NCI-H2196 (cell line): ENCODE data around the gene WWC2.

Source experiments
- DNase-seq: peaks from one replicate; lab custom pipeline; 2025; ENCODE audit not compliant: unreplicated experiment; lab: John Stamatoyannopoulos, UW

WWC2 gene

DNA sequence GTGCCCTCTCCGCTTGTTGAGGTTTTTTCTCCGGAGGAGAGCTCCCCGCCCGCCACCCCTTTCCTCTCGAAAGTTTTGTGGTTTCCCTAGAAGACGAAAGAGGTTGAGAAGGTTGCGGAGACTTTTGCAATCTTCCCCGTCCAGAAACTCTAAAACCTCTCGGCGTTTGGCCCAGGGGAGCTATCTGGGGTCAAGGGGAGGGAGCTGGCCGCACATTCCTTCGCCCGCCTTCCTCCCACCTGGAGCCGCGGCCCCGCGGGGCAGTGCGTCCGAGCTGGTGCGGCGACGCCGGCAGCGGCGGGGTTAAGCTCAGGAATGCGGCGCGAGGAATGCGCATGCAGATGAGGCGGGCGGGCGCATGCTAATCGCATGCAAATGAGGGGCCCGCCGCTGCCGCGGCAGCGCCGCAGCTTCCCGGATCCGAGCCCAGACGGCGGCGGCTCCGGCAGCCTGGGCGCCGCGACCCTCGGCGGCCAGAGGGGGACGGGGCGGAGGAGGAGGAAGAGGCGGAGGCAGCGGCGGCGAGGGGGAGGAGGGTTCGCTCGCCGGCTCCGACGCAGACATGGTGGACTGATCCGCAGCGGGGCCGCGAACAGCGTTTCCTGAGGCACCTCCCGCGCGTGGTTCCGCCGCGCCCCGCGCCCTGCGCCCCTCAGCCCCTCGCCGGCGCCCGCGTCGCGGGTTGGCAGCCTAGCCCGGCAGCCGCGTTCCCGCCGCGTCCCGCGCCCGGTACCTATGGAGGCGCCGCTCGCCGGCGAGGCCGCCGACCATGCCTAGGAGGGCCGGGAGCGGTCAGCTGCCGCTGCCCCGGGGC is at the start of gene WWC2:
WWC2 (plus strand) TSS at position 535 of the 814 bp plus-strand sequence; CDS start at position 770, 235 bp downstream.
- DNase-seq = peak; percentile 54

GRCh38 chr4:183053681-183054080 is 45.4 kb upstream of the WWC2 start:
- no peak for DNase-seq

- no peak for DNase-seq
Observed at GRCh38 chr4:183057255-183057654, 41.8 kb upstream of the WWC2 start.

- no peak for DNase-seq
Observed at GRCh38 chr4:183059797-183060196, 39.3 kb upstream of the WWC2 start.

- DNase-seq = no peak
Observed at GRCh38 chr4:183068502-183068901, 30.6 kb upstream of the WWC2 start.

DNA sequence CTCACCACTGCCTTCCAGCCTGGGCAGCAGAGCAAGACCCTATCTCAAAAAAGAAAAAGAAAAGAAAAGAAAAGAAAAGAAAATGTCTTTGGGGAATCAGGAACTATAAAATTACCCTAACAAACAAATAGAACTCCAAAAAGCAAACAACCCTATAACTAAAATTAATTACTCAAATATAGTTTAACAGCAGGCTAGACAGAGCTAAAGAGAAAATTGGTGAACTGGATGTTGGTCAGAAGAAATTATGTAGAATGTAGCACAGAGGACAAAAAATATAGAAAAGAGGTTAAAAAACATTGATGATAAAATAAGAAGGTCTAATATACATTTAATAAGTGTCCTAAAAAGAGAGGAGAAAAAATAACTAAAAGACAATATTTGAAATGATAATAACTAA is 27.8 kb upstream of the WWC2 start:
- no peak for DNase-seq

DNA sequence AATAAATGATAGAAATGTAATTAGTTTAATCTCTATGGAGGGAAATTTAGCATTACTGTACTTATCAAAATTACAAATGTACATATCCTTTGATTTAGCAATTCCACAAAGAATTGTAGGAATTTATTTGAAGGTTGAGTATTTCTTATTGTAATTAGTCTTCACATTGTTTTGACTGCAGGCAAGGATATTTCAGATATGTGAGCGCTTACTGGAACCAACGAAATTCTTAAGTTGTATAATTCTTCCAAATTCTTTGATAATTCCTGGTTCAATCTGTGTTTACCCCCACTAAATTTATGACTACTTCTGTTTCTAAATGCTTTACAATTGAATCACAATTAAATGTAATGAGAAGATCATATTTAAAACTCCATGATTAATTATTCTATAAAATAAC is 26.9 kb upstream of the WWC2 start:
- DNase-seq = no peak

GRCh38 chr4:183073838-183074145 is 25.3 kb upstream of the WWC2 start:
- no peak for DNase-seq

- no peak for DNase-seq
Observed at GRCh38 chr4:183074288-183074990, 24.6 kb upstream of the WWC2 start.

GRCh38 chr4:183078634-183079033 is 20.4 kb upstream of the WWC2 start:
- DNase-seq = no peak

DNA sequence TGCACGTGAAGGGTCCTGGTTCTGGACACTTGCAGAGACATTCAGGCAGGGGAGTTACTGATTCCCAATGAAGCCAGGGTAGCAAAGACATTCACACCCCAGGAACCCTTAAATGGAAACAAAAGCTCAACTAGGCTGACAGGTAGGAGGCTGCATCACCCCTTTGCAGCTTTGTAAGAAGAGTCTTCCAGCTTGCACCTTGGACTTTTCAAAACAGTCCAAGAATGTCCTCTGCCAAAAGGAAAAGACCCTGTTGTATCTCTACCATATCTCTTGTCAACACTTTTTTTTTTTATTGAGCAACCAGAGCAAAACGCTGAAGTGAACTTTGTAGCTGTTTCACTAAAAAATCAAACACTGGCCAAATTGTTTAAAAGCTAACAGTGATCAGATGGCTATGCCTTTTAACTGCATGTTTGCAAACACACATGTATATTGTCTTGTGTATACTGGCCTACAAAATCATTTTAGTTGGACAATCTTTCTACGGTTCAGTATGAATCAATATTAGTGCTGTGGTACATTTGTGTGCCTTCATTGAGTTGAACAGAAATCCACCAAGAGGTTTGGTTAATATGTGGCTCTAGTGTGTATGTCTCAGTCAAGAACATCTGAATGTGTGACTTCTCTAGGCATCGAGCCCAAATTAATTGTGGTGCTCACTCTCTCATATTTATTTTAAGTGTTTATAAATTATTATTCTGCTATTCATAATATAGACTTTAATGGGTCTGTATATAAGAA is 18.5 kb upstream of the WWC2 start:
- DNase-seq = no peak

DNA sequence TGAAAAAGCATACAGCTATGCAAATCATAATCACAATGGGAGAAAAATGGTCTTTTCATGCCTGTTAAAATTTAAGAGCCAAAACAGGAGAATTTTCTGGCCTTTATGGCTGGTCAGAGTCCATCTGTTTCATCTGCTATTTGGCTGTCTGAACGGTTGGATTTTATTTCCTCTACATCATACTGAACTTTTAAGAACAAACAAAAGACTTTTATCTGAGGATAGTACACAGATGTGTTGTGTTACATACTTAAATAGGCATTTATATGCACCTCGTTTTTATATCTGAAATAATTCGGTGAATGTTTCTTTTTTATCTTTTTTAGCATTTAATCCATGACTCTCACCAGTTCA is 18.0 kb upstream of the WWC2 start:
- DNase-seq = no peak

- DNase-seq = no peak
Observed at GRCh38 chr4:183082053-183082452, 17.0 kb upstream of the WWC2 start.

DNA sequence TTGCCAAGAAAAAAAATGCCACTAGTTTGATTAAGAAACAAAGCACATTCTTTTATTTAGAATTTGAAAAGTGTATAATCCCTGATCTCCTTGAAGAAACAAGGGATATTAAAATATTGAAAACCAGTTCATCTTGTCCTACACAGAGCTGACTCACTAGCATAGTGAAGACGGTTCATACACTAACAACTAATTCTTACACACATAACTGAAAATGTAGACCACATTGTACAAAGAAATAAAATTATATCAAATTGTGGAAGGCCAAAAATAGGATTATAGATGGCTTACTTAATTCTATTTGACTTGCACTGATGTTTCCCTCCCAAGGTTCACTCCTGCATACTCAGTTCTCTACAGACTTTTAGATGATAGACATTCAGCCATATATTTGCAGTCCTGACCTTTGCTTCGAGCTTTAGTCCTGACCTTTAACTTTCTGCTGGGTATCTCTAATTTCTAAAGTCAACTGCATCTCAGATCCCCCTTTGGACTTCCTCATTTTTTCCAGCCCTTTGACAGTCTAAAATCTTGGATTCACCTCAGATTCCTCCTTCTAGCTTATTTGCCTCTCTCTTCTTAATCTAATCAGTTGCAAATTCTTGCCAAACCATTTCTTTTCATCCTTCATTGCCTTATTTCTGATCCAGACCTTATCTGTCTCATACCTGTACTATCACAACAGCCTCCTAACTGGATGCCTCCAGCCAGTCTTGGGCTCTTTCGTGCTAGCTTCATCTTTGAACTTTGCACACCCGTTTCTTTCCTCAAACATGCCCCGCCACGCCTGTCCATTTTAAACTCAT is 4.5 kb upstream of the WWC2 start:
- DNase-seq = no peak

GRCh38 chr4:183095199-183095512 is 3.9 kb upstream of the WWC2 start:
- DNase-seq = no peak

- no peak for DNase-seq
Observed at GRCh38 chr4:183096276-183096965, 2.6 kb upstream of the WWC2 start.

DNA sequence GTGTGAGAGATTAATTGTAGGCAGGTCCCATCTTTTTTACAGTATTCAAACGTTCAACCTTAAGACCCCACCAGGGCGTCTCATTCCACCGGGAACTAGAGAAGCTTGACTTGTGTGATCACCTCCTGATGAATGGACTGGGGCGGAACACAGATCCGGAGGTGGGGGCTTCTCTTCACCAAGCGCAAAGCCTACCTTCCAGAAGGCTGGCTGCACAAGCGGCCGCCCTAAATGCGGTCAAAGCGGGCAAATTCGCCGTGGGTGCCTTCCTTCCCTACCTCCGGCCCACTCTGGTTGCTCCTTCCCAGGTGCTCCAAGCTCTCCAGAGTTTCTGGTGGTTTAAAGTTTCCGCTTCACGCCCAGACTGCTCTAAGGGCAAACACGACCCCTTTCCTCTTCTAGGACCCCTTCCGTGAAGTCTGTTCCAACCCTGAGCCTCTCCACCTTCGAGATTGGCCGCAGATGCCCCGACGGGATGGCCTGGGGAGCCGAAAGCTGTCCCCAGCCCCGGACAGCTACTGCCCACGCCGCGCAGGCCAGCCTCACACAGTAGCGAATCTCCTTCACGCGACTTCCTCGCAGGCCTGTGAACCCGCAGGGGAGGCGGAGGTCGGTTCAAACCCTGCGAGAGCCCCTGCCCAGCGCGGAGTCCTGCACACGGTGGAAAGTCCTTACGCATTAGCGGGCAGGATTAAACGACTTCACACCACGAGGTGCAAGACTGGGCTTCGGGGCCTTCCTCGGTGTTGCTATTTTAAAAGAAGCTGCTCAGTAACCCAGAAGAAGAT is 1.6 kb upstream of the WWC2 start:
- no peak for DNase-seq

DNA sequence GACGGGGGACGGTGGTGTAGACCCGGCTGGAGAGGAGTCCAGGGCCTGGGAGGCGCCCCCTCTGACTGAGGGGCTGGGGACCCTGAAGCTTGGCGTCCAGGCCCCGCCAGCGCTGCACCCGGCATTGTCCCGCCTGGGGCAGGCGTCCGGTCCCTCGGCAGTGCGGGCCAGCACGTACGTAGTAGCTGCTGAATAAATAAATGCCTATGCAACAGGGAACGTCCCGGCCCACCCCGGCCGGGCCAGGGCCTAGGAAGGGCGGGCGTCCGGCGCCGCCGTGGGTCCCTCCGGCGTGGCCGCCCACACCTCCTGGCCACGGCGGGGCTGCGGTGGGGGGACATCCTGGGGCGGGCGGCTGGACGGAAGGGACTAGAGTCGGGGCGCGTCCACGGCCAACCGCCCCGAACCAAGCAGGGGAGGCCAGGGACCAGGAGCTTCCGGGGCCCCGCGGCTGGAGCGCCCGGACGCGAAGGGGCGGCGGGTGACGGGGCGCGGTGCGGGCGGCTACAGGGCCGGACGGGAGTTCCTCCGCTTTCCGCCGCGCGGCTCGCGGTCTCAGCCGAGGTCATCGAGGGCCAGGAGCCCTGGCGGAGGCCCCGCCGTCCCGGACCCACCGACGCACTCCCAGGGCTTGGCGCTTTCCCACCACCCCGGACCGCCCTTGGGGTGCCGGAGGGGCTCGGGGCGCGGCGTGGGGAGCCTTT is 886 bp upstream of the WWC2 start:
- DNase-seq = no peak

DNA sequence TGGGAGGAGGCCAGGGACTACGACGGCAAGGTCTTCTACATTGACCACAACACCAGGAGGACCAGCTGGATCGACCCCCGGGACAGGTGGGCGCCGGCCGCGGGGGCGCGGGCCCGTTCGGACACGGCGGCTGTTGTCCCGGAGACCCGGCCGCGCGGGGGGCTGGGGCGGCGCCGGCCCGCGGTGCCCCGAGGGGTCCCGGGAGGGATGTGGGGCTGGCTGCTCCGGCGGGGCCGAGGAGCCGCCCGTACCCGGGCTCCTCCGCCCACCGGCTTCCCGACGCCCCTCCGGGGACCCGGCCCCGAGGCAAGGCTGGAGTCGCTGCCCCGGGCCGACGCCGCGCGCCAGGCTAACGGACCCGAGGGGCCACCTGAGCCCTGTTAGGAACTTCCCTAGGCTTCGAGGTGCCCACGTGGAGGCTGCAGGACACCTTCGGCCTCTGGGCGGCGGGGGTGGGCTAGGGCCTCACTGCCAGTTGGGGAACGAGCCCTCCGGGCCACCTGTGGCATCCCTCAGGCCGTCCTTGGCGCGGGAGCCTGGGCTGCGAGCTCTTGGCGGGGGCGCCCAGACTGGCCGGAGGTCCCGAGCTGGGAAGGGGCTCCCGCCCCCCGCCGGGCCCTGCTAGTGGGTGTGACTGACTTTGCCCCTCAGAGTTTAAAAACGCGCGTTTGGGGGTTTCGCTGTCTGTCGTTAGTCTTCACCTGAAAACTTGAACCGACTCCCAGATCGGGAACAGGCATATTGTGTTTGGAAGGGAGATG is 660 bp downstream of the WWC2 start:
- no peak for DNase-seq
